COLO668 (cell line): Measurements from ENCODE around the gene ECM1.

Experiments
- DNase-seq: peaks from one replicate; lab custom pipeline; 2025; ENCODE audit not compliant: unreplicated experiment; lab: John Stamatoyannopoulos, UW

Gene ECM1

DNA sequence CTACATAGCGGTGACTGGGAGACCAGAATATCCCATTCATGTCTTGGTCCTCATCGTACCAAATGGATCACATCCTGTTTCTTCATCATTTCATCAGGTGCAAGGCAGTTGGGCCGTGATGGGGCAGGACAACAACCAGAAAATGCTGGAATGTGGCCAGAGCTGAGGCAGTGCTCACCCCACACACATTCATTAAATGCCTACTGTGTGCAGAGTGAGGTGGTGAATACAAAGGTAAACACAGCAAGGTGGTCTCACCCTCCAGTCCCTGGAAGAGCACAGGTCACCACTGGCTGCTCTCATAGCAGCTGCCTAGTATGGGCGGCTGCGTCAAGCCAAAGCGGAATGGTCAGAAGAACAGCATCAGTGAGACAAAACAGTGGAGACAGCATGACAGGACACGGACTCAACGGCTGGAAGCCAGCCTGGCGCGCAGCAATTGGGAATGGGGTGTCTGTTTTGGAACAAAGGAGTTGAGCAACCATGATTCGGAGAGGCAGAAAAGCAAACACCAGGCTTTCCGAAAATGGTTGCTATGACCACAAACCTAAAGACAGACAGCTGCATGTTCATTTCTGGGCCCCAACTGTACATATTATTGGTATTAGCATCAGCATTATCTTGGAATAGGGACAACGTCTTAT, 35.7 kb downstream of the ECM1 start:
- DNase-seq, result peak; percentile 85

DNA sequence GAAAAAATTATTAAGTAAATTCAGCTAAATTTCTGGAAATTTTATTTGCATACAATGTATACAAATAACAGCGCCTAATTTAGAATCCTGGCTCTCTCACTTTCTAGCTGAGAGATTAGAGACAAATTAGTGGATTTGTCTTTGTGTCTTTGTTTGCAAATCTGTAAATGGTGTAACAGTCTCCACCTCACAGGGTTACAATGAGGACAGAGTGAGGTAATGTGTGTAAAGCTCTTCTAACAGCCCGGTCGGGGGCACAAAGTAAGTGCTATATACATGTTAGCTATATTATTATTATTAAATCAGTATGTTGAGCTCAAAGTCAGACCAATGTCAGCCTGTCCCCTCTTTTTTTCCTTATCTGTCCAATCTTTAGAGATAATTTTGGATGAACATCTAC, 36.3 kb downstream of the ECM1 start:
- peak; percentile 24 for DNase-seq

DNA sequence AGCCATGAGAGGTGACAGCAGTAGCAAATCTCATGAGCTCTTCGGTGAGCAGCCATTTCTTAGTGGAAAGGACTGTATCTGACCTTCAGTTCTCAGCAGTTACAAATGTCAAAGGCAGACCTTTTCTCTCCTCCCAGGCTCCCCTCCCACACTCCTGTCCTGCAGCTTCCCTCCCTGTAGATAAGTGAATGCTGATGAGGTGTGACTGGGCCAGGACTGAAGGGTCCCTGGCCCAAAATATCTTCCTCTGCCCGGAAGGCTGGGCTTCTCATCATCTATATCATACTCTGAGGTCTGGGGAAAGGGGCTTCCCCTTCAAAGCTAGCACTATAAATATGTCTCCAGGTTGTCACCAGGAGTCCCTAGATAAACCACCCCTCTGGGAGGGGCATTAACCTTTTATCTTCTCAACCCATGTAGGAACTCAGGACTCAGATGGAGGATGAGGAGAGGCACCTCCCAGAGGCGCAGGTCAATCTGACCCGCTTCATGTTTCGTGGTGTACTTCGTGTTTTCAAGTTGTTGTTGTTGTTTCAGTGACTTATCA, 37.6 kb downstream of the ECM1 start:
- DNase-seq, result no peak

DNA sequence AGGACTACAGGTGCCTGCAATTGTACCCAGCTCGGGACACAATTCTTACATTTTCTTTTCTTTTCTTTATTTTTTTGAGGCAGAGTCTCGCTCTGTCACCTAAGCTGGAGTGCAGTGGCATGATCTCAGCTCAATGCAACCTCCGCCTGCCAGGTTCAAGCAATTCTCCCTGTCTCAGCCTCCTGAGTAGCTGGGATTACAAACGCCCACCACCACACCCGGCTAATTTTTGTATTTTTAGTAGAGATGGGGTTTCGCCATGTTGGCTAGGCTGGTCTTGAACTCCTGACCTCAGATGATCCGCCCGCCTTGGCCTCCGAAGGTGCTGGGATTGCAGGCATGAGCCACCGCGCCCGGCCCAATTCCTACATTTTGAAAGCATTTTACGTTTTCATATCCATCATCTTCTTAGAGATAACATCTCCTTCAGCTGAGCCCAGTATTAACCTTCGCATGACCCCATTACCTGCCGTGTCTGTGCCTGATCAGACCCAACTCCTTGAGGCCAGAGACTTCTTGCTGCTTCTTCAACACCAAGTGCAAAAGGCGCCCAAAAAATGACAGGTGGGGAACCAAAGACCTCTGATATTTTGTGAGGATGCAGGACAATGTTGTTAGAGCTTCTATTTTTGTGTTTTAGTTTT, 38.5 kb downstream of the ECM1 start:
- DNase-seq, result no peak

DNA sequence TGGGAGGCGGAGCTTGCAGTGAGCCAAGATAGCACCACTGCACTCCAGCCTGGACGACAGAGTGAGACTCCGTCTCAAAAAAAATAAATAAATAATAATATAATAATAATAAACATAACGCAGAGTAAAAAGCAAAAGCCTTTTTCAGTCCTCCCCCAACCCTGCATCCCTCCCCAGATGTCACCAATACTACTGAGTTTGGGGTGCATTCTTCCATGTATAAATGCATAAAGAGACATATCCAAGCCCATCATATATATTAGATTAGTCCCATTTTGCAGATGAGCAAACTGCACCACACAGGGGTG, 40.4 kb downstream of the ECM1 start:
- no peak for DNase-seq

DNA sequence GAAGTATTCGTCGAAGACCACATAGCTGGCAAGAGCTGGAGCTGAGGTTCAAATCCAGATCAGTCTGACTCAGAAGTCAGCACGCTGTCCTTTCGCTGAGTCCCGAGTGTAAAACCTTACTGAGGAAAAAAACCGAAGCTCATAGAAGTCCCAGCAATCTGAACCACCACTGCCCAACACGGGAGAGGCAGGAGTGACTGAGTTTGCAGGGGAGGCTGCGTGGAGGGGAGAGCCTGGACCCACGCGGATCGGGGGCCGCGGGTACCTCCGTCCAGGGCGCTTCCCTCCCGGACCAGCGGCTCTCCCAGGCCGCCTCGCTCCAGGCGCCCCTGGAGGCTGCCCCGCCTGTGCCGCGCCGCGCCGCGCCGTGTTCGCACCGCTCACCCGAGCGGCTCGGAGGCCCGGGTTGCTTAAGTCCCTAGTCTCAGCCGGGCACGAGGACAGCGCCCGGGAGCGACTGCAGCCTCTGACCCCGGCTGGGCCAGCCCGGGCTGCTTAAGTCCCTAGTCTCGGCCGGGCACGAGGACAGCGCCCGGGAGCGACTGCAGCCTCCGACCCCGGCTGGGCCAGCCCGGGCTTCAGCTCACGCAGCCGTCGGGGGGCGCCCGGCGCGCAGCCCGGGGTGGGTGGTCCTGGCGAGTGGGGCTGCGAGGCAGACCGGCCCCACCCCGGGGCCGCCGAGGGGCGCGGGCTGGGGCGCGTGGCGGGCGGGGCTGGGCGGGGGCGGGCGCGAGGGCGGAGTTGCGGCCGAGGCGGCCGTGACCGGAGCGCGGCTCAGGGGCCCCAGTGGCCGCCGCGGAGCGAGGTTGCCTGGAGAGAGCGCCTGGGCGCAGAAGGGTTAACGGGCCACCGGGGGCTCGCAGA, 41.0 kb downstream of the ECM1 start, which contains the start of gene ADAMTSL4:
ADAMTSL4 (plus strand) TSS at position 777 of the 864 bp plus-strand sequence. CDS start 2,881 bp downstream, outside the sequence.
- DNase-seq, result peak; percentile 79

DNA sequence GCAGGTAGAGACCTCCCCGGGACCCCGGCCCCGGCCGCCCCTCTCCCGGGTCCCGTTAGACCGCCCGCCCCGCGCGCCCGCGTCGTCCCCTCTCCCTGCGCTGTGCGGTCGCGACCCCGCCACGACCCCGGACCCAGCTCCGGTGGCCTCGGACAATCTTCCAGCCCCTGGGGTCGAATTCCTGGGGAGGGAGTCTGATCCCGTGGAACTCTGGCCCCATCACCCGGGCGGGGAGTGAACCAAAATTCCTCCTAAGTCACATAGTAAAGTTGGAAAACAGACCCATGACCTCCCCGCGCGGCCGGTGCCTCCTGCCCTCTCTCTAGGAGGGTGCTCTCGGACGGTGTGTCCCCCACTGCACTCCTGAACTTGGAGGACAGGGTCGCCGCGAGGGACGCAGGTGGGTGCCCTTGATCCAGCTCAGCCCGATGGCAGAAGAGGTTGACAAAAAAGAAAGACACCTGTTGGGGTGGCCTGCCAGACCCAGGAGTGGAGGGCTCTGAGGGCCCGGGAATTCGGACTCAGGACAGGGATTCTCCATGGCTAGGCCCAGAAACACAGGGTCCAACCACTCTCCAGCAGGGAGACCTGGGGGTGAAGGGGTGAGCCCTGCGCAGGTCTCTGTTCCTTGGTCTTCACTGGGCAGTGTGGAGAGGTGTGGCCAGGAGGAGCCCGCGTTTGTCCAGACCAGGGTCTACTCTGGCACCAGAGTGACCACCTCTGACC, 41.8 kb downstream of the ECM1 start:
- DNase-seq, result no peak

DNA sequence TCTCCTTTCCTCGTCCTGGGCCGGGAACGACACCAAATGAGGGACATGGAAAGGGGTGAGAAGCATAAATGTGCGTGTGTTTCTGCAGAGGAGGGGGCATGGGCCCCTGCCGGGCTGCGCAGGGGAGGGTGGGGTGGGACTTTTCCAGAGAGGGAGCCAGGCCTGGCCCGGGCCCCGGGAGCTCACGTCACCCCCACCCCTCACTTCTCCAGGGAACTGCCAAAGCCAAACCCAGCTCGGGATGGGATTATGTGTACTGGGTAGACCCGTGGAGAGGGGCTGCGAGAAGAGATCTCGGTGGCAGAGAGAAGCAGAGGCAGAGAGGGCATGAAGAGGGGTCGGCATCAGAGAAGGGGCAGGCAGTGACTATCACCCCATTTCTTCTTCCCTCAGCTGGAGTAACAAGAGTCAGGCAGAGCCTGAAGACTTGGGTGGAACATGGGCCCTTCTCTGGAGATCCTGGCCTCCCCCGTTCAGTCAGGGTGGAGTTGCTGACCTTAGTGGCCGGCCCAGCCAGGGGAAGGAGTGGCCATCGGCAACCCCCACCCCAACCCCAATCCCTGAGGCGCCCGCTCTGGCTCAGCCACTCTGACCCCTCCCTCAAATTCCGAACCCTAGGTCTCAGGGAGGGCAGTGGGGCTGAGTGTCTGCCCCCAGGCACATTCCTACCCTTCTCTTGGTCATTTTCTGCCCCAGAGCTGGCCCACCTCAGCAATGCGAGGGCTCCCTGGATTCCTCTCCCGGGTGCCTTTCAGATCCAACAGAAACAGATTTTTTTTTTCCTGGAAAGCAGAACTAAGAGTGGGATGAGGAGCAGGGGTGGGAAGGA, 42.5 kb downstream of the ECM1 start:
- no peak for DNase-seq

DNA sequence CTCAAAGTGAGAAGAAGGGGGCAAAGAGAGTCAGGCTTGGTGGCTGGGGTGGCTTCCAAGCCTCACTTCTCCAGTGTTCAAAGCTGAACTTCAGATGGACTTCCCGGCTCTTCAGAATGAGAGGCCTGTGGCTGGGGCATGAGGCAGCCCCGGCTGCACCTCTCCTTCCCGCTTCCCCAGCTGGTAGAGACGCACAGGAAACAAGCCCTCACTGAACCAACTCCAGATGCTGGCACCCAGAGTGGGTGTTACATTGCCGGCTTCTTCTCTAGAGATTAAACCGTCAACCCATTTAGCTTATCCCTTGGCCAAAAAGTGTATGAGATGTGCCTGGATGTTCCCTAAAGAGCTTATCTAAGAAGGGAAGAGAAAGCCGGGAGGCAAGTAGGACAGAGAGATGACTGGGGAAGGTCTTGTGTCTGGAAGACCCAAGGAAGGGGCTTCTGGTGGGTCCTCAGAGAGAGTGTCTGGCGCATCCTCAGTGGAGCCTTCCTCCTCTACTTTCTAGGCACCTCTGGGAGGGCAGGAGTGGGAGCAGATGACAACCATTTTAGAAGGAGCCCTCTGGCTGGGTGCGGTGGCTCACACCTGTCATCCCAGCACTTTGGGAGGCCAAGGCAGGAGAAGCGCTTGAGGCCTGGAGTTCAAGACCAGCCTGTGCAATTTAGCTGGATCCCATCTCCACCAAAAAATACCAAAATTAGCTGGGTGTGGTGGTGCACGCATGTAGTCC, 43.3 kb downstream of the ECM1 start:
- peak; percentile 13 for DNase-seq

DNA sequence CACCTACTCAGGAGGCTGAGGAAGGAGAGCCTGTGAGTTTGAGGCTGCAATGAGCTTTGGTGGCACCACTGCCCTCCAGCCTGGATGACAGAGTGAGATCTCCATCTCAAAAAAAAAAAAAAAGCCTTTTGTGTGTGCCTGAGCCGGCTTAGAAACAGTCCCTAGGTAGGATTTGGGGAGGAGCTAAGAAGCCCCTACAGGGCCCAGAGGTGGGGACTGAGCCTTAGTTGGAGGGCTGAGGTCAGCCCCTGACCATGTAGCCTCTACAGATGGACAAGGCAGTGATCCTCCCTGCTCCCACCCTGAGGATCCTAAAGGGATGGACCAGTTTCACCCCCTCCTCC, 43.8 kb downstream of the ECM1 start:
- DNase-seq, result no peak

DNA sequence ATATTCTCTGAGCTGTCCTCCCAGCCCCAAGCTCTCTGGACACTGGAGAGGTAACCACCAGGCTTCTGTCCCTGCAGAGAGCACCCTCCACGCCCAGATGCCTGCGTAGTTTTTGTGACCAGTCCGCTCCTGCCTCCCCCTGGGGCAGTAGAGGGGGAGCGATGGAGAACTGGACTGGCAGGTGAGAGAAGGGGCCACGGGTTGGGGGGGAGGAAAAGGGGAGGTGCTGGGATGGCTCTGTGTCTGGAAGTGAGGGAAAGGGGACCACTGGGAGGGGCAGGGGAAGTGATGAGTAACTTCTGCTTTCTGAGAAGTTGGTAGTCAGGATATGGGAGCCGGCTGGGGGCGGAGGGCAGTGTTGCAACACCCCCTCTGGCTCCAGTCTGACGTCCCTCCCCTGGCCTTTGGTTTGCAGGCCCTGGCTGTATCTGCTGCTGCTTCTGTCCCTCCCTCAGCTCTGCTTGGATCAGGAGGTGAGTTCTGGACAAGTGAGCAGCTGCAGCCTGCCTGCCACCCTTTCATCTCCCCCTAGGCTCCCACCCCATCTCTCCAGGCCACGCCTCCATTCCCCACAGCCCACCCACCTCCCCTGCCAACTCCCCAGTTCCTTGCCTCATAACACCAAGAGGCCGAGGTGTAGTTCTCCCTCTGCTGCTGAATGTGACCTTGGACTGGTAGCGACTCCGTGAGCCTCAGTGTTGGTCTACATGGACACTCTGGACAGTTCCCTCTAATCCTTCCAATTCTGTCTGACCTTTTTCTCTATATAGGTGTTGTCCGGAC, 44.4 kb downstream of the ECM1 start:
- DNase-seq, result no peak

DNA sequence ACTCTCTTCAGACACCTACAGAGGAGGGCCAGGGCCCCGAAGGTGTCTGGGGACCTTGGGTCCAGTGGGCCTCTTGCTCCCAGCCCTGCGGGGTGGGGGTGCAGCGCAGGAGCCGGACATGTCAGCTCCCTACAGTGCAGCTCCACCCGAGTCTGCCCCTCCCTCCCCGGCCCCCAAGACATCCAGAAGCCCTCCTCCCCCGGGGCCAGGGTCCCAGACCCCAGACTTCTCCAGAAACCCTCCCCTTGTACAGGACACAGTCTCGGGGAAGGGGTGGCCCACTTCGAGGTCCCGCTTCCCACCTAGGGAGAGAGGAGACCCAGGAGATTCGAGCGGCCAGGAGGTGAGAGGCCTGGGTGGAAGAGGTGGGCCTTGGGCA, 45.0 kb downstream of the ECM1 start:
- no peak for DNase-seq

DNA sequence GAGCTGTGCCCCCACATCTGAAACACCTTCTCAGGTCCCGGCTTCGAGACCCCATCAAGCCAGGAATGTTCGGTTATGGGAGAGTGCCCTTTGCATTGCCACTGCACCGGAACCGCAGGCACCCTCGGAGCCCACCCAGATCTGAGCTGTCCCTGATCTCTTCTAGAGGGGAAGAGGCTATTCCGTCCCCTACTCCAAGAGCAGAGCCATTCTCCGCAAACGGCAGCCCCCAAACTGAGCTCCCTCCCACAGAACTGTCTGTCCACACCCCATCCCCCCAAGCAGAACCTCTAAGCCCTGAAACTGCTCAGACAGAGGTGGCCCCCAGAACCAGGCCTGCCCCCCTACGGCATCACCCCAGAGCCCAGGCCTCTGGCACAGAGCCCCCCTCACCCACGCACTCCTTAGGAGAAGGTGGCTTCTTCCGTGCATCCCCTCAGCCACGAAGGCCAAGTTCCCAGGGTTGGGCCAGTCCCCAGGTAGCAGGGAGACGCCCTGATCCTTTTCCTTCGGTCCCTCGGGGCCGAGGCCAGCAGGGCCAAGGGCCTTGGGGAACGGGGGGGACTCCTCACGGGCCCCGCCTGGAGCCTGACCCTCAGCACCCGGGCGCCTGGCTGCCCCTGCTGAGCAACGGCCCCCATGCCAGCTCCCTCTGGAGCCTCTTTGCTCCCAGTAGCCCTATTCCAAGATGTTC, 45.6 kb downstream of the ECM1 start:
- no peak for DNase-seq

DNA sequence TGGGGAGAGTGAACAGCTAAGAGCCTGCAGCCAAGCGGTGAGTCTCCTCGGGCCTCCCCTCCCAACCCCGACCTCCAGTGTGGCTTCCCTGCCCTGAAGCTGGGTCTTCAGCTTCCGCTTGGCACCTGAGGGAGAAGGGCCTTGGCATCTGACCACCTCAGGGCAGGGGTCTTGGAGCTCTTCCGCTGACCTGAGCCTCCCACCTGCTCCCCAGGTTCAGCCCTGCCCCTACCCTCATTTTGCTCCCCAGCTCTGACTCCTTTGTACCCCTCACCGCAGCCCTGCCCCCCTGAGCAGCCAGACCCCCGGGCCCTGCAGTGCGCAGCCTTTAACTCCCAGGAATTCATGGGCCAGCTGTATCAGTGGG, 46.2 kb downstream of the ECM1 start:
- no peak for DNase-seq

DNA sequence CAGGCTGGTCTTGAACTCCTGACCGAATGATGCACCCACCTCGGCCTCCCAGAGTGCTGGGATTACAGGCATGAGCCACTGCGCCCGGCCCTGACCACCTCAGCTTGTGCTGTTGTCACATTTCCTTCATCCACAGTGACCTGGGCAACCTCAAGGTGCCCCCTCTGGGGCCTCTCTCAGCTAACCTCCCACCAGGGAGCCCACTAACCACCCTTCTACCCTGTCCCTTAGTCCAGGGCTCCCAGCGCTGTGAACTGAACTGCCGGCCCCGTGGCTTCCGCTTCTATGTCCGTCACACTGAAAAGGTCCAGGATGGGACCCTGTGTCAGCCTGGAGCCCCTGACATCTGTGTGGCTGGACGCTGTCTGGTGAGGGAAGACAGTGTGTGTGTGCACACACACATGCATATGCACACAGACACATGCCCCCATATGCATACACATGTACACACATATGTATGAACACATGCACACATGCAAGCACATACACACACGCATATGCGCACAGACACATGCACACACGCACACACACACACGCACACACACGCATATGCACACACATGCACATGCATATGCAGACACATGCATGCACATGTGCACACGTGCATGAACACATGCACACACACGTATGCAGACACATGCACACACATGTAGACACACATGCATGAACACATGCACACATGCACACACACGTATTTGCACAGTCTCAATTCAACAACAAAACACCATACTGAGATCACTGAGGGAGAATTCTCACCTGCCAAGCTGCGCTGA, 47.5 kb downstream of the ECM1 start:
- DNase-seq, result no peak

DNA sequence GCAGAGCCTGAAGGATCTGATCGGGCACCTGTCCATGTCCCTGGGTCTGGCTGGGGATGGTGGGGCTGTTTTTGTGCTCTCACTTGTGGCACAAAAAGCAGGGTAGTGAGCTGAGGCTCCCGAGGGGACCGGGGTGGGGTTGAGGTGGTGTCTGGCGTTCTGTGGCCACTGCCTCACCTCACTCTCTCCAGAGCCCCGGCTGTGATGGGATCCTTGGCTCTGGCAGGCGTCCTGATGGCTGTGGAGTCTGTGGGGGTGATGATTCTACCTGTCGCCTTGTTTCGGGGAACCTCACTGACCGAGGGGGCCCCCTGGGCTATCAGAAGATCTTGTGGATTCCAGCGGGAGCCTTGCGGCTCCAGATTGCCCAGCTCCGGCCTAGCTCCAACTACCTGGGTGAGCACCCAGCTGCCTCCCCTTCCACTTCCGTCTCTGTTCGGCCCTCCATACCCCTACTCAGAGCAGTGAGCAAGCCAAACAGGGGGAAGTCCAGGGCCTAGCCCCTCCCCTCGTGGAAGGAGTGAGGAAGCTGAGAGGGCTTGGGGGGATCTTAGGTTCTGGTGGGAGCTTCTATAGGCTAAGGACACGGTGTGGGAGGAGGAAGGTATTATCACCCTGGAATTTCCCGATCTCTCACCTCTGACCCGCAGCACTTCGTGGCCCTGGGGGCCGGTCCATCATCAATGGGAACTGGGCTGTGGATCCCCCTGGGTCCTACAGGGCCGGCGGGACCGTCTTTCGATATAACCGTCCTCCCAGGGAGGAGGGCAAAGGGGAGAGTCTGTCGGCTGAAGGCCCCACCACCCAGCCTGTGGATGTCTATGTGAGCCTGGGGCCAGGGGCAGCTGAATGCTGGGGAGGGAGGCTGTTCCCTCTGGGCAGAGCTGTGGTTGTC, 48.3 kb downstream of the ECM1 start:
- DNase-seq, result no peak
